Measurements from ENCODE around the gene ST6GALNAC4. TPM values are rescaled to one million over a fixed set of nuclear protein-coding genes. Genes with fewer than 3 reads are reported as not detected.

The ST6GALNAC4 gene
- total RNA-seq, 1 experiment from 2014 or later, result 26.5 TPM

- no peak overlapping the region for H3K4me3 ChIP-seq
- no peaks in the 10 kb centered on the region for H3K36me3 ChIP-seq
- no peaks in the 10 kb centered on the region for H3K27me3 ChIP-seq (replicated peaks)
- H3K9me3 ChIP-seq (replicated peaks), result no peaks in the 10 kb centered on the region
- no peak for DNase-seq (ENCODE audit: low read depth in 1 of 2, low spot score in 2 of 2)
- H3K27ac ChIP-seq, result no peak overlapping the region
- peaks cover 5% of the 10 kb centered on the region; the same call in 1 of the 2 replicates for H3K4me1 ChIP-seq (replicated peaks)
Measured at GRCh38 chr9:127954831-127955293, 38.0 kb upstream of the ST6GALNAC4 start.

- H3K27me3 ChIP-seq (replicated peaks), result no peaks in the 10 kb centered on the region
- H3K36me3 ChIP-seq, result no peaks in the 10 kb centered on the region
- H3K27ac ChIP-seq, result no peak overlapping the region
- H3K4me3 ChIP-seq, result no peak overlapping the region
- peaks cover 5% of the 10 kb centered on the region; the same call in 1 of the 2 replicates for H3K4me1 ChIP-seq (replicated peaks)
- H3K9me3 ChIP-seq (replicated peaks), result no peaks in the 10 kb centered on the region
- DNase-seq (ENCODE audit: low read depth in 1 of 2, low spot score in 2 of 2), result no peak
Measured at GRCh38 chr9:127953768-127954505, 37.1 kb upstream of the ST6GALNAC4 start.

- Histone ChIP-seq H3K27me3 (replicated peaks) (no peaks in the 10 kb centered on the region), H3K27ac (no peak overlapping the region), H3K4me3 (no peak overlapping the region), H3K9me3 (replicated peaks) (no peaks in the 10 kb centered on the region), H3K4me1 (replicated peaks) (peaks cover 5% of the 10 kb centered on the region; the same call in 1 of the 2 replicates), H3K36me3 (no peaks in the 10 kb centered on the region)
- DNase-seq (ENCODE audit: low read depth in 1 of 2, low spot score in 2 of 2), result no peak
Measured at GRCh38 chr9:127953154-127953553, 36.3 kb upstream of the ST6GALNAC4 start.

GRCh38 chr9:127950513-127951289 is 33.9 kb upstream of the ST6GALNAC4 start:
- no peaks in the 10 kb centered on the region for H3K9me3 ChIP-seq (replicated peaks)
- H3K27me3 ChIP-seq (replicated peaks), result no peaks in the 10 kb centered on the region
- peaks cover 4% of the 10 kb centered on the region; the same call in 1 of the 2 replicates for H3K4me1 ChIP-seq (replicated peaks)
- DNase-seq (ENCODE audit: low read depth in 1 of 2, low spot score in 2 of 2), result no peak
- H3K4me3 ChIP-seq, result no peak overlapping the region
- H3K27ac ChIP-seq, result no peak overlapping the region
- no peaks in the 10 kb centered on the region for H3K36me3 ChIP-seq

GRCh38 chr9:127949827-127950512 is 33.1 kb upstream of the ST6GALNAC4 start:
- H3K4me1 ChIP-seq (replicated peaks), result no peaks in the 10 kb centered on the region

GRCh38 chr9:127947841-127948710 is 31.2 kb upstream of the ST6GALNAC4 start:
- Histone ChIP-seq H3K9me3 (replicated peaks) (no peaks in the 10 kb centered on the region), H3K4me3 (no peak overlapping the region), H3K36me3 (peaks cover 20% of the 10 kb centered on the region), H3K27me3 (replicated peaks) (no peaks in the 10 kb centered on the region), H3K27ac (no peak overlapping the region), H3K4me1 (replicated peaks) (no peaks in the 10 kb centered on the region)
- no peak for DNase-seq (ENCODE audit: low read depth in 1 of 2, low spot score in 2 of 2)

More at GRCh38 chr9:127949827-127950512, 33.1 kb upstream of the ST6GALNAC4 start:
- no peak overlapping the region for H3K27ac ChIP-seq
- no peaks in the 10 kb centered on the region for H3K27me3 ChIP-seq (replicated peaks)
- no peak for DNase-seq (ENCODE audit: low read depth in 1 of 2, low spot score in 2 of 2)
- H3K9me3 ChIP-seq (replicated peaks), result no peaks in the 10 kb centered on the region
- no peak overlapping the region for H3K4me3 ChIP-seq
- H3K36me3 ChIP-seq, result peaks cover 2% of the 10 kb centered on the region

GRCh38 chr9:127946728-127947127 is 29.9 kb upstream of the ST6GALNAC4 start:
- Histone ChIP-seq H3K27ac (no peak overlapping the region), H3K27me3 (replicated peaks) (no peaks in the 10 kb centered on the region), H3K4me1 (replicated peaks) (no peaks in the 10 kb centered on the region), H3K36me3 (peaks cover 30% of the 10 kb centered on the region), H3K9me3 (replicated peaks) (no peaks in the 10 kb centered on the region), H3K4me3 (no peak overlapping the region)
- DNase-seq (ENCODE audit: low read depth in 1 of 2, low spot score in 2 of 2), result no peak

GRCh38 chr9:127945942-127946341 is 29.1 kb upstream of the ST6GALNAC4 start:
- peaks cover 30% of the 10 kb centered on the region for H3K36me3 ChIP-seq
- no peaks in the 10 kb centered on the region for H3K27me3 ChIP-seq (replicated peaks)
- no peaks in the 10 kb centered on the region for H3K9me3 ChIP-seq (replicated peaks)
- H3K27ac ChIP-seq, result no peak overlapping the region
- H3K4me3 ChIP-seq, result no peak overlapping the region
- DNase-seq (ENCODE audit: low read depth in 1 of 2, low spot score in 2 of 2), result no peak
- H3K4me1 ChIP-seq (replicated peaks), result no peaks in the 10 kb centered on the region

- Histone ChIP-seq H3K36me3 (peaks cover 30% of the 10 kb centered on the region), H3K9me3 (replicated peaks) (no peaks in the 10 kb centered on the region), H3K27me3 (replicated peaks) (no peaks in the 10 kb centered on the region), H3K4me3 (no peak overlapping the region), H3K4me1 (replicated peaks) (no peaks in the 10 kb centered on the region), H3K27ac (no peak overlapping the region)
- DNase-seq (ENCODE audit: low read depth in 1 of 2, low spot score in 2 of 2), result no peak
Measured at GRCh38 chr9:127945338-127945737, 28.5 kb upstream of the ST6GALNAC4 start.

- DNase-seq (ENCODE audit: low read depth in 1 of 2, low spot score in 2 of 2), result no peak
- H3K4me1 ChIP-seq (replicated peaks), result no peaks in the 10 kb centered on the region
- no peak overlapping the region for H3K4me3 ChIP-seq
- no peak overlapping the region for H3K27ac ChIP-seq
- no peaks in the 10 kb centered on the region for H3K27me3 ChIP-seq (replicated peaks)
- H3K9me3 ChIP-seq (replicated peaks), result no peaks in the 10 kb centered on the region
- peaks cover 30% of the 10 kb centered on the region for H3K36me3 ChIP-seq
Measured at GRCh38 chr9:127944586-127945218, 27.9 kb upstream of the ST6GALNAC4 start.

GRCh38 chr9:127943731-127944144 is 26.9 kb upstream of the ST6GALNAC4 start:
- Histone ChIP-seq H3K4me3 (no peak overlapping the region), H3K4me1 (replicated peaks) (no peaks in the 10 kb centered on the region), H3K27me3 (replicated peaks) (no peaks in the 10 kb centered on the region), H3K36me3 (peaks cover 30% of the 10 kb centered on the region), H3K9me3 (replicated peaks) (no peaks in the 10 kb centered on the region), H3K27ac (no peak overlapping the region)
- DNase-seq (ENCODE audit: low read depth in 1 of 2, low spot score in 2 of 2), result peak; percentile 57 to 84

- H3K4me3 ChIP-seq, result no peak overlapping the region
- H3K27me3 ChIP-seq (replicated peaks), result no peaks in the 10 kb centered on the region
- no peak overlapping the region for H3K27ac ChIP-seq
Measured at GRCh38 chr9:127943011-127943662, 26.3 kb upstream of the ST6GALNAC4 start.

More at GRCh38 chr9:127943011-127943662, 26.3 kb upstream of the ST6GALNAC4 start:
- Histone ChIP-seq H3K9me3 (replicated peaks) (no peaks in the 10 kb centered on the region), H3K36me3 (peaks cover 30% of the 10 kb centered on the region), H3K4me1 (replicated peaks) (peaks cover 3% of the 10 kb centered on the region)
- DNase-seq (ENCODE audit: low read depth in 1 of 2, low spot score in 2 of 2), result no peak
